ENCODE results near the gene ZCCHC24.

The ZCCHC24 gene

DNA sequence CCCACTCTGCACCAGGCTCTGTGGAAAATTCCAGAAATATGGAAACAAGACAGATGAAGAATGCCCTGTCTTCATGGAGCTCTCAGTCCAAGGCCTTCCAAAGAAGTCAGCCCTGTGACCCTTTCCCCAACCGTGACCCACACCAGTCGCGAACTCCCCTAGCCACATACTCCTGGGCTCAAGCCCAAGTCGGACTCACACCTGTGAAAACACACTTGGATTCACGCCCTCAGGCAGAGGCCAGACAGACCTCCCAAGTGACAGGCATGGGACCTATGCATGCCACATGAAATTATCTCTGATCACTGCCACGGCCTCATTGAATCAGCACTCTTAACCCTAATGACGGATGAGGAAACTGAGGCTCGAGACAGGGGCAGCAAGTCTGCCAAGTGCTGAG, 42.5 kb downstream of the ZCCHC24 start:
- peak in 5 of 10 donors; percentile 2 to 58 (median 33) for DNase-seq
- intact Hi-C loops (cut with DNase I), result no loop called here

DNA sequence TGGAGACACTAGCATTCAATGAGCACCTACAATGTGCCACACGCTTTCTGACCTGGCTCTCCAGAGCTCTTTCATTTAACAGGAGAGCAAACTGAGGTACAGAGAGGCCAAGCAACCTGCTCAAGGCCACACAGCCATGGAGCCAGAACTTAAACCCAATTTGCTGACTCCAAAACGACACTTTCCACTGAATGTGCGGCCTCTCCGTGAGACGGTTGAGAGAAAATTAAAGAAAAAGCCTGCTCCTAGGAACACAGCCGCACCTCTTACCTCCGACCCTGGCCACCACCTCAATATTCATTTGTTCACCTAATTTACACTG, 42.8 kb downstream of the ZCCHC24 start:
- intact Hi-C loops (cut with DNase I), result no loop called here
- peak in 2 of 10 donors; percentile 14 to 31 for DNase-seq

- DNase-seq, result peak in 2 of 10 donors; percentile 70 to 78
- intact Hi-C loops (cut with DNase I), result no loop called here
Observed at GRCh38 chr10:79401015-79401921, 44.2 kb downstream of the ZCCHC24 start.

DNA sequence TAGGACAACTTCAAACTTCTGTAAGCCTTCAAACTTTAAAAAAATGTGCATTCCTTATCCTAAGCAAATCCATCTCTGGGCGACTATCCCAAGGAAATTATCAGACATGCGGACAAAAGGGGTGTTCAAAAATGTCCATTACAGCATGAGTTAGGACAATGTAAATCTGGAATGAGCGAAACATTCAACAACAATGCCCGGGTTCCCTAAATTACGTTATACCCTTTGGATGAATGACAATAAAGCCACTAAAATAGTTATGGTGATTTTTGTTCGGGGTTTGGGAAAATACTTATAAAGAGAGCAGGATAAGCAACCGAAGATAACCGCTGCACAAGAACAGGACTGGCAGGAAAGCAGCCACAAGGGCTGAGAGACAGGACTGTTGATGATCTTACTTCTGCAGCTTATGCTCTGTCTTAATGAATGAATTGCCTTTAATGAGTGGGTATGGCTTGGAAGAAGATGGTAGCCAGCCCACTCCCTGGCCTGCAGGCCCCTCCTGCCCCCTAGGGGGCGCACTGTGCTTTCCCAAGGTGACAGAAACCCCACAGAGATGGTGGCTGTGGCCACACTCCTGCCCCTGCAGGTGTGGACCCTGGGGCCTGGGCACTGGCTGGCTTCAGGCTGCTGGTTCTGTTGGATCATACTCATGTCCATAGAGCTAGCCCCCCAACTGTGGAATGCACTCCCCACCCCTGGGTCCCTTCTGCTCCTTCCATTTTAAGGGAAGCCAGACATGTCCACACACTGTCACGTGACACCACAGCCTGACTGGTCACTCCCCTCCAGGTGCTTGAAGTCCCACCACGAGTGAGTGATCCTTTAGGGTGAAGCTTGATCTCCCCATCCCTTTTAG, 45.0 kb downstream of the ZCCHC24 start:
- intact Hi-C loops (cut with DNase I), result no loop called here
- peak in 2 of 10 donors; percentile 69 to 93 for DNase-seq

- DNase-seq, result peak; percentile 58 to 95 (median 72)
- intact Hi-C loops (cut with DNase I), result no loop called here
Observed at GRCh38 chr10:79399223-79399831, 46.1 kb downstream of the ZCCHC24 start.

DNA sequence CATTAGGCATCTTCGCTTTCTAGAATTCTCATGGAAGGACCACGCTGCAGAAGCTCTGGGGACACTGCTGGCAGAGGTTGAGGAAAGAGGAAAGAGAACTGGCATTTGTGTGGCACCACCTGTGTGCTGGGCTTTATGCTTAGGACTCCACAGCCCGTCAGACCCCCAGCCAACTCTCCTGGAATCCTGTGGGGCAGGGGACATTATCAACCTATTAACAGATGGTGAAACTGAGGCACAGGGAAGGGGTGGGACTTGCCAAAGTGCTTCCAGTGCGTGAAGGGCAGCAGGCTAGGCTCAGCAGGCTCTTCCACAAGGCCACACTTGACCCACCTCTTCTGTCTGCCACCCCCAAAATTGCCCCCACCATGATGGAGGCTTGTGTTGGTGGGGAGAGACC, 46.8 kb downstream of the ZCCHC24 start:
- intact Hi-C loops (cut with DNase I), result no loop called here
- DNase-seq, result no peak

- DNase-seq, result peak in 2 of 10 donors; percentile 71 to 74
Observed at GRCh38 chr10:79397575-79398303, 47.7 kb downstream of the ZCCHC24 start.

GRCh38 chr10:79397051-79397450, 48.4 kb downstream of the ZCCHC24 start:
- intact Hi-C loops (cut with DNase I), result no loop called here
- DNase-seq, result peak in 2 of 10 donors; percentile 5 to 61

More at GRCh38 chr10:79397575-79398303, 47.7 kb downstream of the ZCCHC24 start:
- intact Hi-C loops (cut with DNase I), result no loop called here

GRCh38 chr10:79396520-79396919, 48.9 kb downstream of the ZCCHC24 start:
- DNase-seq, result peak in 2 of 10 donors; percentile 2 to 14
- intact Hi-C loops (cut with DNase I), result no loop called here

DNA sequence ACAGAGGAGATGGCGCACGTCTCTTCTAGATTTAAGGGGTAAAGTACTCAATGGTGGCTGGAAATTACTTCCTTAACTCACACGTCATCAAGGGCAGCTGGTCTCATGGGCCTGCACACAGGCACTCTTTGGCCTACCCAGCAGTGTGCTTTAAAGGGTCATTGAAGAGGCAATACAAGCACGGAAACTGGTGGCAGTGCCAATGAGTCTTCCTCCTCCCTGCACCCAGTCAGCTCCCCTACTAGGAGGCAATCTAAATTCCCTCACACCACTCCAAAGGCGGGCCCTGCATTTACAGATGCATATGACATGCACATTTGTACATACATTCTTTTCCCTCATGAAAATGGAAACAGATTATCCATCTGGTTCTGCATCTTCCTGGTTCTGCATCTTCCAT, 50.8 kb downstream of the ZCCHC24 start:
- DNase-seq, result peak in 4 of 10 donors; percentile 2 to 39 (median 11)
- intact Hi-C loops (cut with DNase I), result no loop called here

DNA sequence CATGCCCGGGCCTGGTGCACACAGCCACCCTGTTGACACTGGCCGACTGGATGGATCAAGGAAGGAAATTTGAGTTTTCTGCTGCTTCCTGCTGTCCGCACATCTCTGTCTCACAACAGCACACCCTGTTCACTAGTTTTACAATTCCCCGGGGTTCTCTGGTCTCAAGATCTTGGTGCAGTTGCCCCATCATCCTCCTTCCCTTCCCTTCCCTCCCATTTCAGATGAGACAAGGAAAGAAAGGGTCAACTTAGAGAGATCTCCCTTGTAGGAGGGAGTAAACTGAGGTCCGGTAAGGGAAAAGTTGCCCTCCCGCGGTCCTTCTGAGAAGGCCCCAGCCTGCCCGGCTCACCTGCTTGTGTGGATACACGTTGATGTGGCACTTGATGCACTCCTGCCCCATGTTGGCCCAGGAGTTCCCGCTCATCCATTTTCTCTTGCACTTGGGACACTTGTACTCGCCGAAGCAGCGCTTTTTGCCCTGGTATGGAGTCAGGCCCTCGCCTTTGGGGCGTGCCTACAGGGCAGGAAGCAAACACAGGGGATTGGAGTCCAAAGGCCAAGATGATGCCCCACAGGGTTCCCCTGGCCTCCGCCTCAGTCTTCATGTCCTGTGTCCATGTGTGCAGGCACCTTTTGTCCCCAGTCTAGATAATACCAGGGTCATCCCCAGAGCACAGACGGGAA, 51.4 kb downstream of the ZCCHC24 start:
- intact Hi-C loops (cut with DNase I), result no loop called here
- DNase-seq, result peak in 5 of 10 donors; percentile 3 to 76 (median 9)

DNA sequence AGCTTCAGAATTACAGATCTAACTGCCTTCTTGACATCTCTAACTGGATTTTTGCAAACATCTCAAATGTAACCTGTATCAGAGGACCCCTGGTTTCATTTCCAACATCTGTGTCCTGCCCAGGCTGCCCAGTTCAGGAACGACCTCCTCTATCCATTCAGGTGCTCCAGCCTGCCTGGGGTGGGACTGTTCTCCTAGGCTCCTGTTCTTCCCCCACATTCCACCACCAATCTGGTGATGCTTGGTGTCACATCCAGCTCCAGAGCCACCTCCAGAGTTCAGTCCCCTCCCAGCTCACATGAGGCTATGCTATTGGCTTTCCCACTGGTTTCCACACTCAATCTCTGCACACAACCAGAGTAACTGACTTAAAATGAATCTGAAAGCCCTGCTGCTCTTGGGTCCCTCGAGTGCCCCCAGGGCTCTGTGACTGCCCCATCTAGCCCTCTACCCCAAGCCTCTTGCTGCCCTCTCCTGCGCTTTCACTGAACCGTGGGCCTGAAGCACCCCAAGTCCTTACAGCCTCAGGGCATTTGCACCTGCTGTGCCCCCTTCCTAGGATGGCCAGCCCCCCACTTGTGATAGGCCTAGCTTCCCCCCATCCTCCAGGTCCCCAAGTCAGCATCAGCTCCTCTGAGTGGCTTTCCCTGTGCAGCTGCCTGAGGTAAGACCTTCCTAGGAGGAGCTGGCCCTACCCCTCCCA, 52.1 kb downstream of the ZCCHC24 start:
- intact Hi-C loops (cut with DNase I), result no loop called here

DNA sequence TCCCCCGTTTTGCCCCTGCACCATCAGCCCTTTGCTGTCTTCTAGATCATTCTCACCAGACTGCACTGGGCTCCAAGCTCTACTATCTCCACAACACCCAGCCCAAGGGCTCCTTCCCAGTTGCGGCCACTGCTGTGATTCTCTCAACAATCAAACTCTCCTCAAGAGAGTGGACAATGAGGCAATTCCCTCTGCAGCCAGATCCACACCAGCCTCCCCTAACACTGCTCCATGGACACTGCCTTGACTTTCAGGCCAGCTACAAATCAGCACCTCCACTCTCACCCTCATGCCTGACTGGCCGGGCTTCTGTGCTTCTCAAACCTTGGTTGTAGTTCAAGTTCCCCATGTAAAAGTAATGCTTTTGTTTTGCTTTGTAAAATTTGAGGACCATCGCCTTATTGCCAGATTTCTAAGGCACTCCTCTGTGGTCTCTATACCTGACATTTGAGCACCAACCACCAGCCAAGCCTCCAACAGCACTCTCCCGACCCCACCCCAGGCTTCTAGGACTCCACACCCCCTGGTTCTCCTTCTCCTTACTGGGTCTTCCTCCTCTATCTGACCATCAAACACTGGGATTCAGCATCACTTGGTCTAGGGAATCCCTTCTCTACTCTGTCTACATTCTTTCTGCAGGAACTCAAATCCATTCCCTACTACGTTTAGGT, 52.8 kb downstream of the ZCCHC24 start:
- intact Hi-C loops (cut with DNase I), result no loop called here
- peak in 8 of 10 donors; percentile 2 to 39 (median 5) for DNase-seq

More for the DNA sequence above, 52.1 kb downstream of the ZCCHC24 start:
- peak in 4 of 10 donors; percentile 2 to 35 (median 4) for DNase-seq

- peak in 8 of 10 donors; percentile 2 to 76 (median 9) for DNase-seq
- intact Hi-C loops (cut with DNase I), result no loop called here
Observed at GRCh38 chr10:79392020-79392398, 53.4 kb downstream of the ZCCHC24 start.

DNA sequence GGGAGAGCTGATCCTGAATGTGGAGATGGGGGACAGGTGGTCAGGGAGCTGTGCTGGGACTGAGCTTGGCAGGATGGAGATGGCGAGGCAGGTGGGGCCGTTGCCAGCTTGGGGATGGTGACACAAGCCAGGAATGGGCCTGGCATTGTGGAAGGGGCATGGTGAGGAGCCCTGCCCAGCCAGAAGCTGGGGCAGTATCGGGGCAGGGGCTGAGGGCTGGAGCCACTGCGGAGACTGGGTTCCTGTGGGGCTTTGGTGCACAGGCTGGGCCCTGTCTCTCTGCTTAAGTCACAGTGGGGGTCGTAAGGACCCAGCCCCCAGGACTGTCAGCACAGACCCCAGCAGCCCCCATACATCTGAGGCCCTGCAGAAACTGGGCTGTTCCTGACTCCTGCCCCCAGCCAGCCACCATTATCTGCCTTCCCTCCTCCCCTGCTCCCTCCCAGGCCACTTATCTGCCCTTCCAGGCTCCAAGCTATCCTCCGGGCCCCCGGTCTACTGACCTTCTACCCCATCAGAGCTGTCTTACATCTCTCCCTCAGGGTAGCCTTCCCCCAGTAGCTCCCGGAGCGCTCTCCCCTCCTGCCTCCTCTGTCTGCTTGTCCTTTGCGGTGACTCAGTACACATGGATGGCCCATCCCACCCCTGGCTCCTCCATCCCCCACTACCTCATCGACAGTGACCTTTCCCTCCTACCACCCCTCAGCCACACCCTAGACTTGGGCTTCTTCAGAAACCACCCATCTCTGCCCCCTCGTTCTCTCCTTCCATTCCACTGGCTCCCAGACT, 54.0 kb downstream of the ZCCHC24 start:
- DNase-seq, result peak in 8 of 10 donors; percentile 6 to 57 (median 15)

DNA sequence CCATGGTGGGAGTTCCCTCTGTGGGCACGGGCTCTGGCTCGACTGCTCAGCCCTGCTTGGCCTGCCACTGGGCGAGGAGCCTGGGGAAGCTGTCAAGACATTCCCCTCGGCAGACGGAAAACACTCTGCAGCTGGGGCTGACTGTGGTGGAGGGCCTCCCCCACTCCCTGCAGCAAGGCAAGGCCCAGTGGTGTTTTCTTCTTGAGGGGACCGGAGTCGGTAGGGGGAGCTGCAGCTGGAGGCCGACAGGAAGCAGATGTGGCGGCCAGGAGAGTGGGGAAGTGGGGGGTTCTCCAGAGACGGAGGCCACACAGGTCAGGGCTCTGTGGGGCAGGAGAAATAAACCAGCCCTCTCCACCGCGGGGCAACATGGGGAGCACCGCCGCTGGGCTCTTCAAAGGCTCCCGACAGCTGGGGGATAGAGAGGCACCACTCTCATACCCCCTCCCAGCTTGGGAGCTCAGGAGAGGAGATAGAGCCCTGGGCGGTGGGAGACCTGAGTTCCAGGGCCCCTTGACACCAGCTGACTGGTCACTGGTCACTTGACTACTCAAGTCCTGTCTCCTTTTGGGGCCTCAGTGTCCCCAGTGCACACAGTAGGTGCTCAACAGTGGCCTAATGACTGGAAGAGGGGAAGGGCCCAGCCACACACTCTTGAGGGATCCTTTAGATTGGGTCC, 54.7 kb downstream of the ZCCHC24 start:
- peak in 7 of 10 donors; percentile 4 to 84 (median 25) for DNase-seq
- intact Hi-C loops (cut with DNase I), result no loop called here

More for the DNA sequence above, 54.0 kb downstream of the ZCCHC24 start:
- intact Hi-C loops (cut with DNase I), result no loop called here

GRCh38 chr10:79390057-79390456, 55.4 kb downstream of the ZCCHC24 start:
- intact Hi-C loops (cut with DNase I), result no loop called here
- DNase-seq, result peak in 1 of 10 donors; percentile 2

All from posterior cingulate gyrus (tissue), 11 donors.